IPS-18a (cell line): ENCODE data around the gene DCUN1D1.

Experiments
- H3K27ac ChIP-seq: one replicate; pipeline ENCODE4 v1.5.1; 2013; ENCODE audit warnings: low read length
- H3K27me3 ChIP-seq: one replicate; pipeline ENCODE4 v1.6.1; 2013; ENCODE audit warnings: mild to moderate bottlenecking, low read length; ENCODE audit not compliant: control insufficient read depth, insufficient read depth
- H3K36me3 ChIP-seq: one replicate; pipeline ENCODE4 v1.6.1; 2013; ENCODE audit warnings: low read depth, low read length; ENCODE audit not compliant: control insufficient read depth
- H3K4me1 ChIP-seq: one replicate; pipeline ENCODE4 v1.6.1; 2013; ENCODE audit warnings: low read depth, low read length; ENCODE audit not compliant: control insufficient read depth
- H3K4me3 ChIP-seq: one replicate; pipeline ENCODE4 v1.5.1; 2013; ENCODE audit warnings: low read length
- H3K9ac ChIP-seq: one replicate; pipeline ENCODE4 v1.6.1; 2013; ENCODE audit warnings: mild to moderate bottlenecking, low read length, moderate library complexity
- H3K9me3 ChIP-seq: one replicate; pipeline ENCODE4 v1.6.1; 2013; ENCODE audit warnings: low read depth, low read length; ENCODE audit not compliant: control insufficient read depth

The DCUN1D1 gene

GRCh38 chr3:182970811-182971418, 9.4 kb downstream of the DCUN1D1 start:
- H3K9me3 ChIP-seq, result no peaks in the 10 kb centered on the region
- no peak overlapping the region for H3K9ac ChIP-seq
- peaks cover 19% of the 10 kb centered on the region for H3K4me1 ChIP-seq
- no peaks in the 10 kb centered on the region for H3K36me3 ChIP-seq
- H3K27ac ChIP-seq, result no peak overlapping the region
- no peak overlapping the region for H3K4me3 ChIP-seq
- no peaks in the 10 kb centered on the region for H3K27me3 ChIP-seq

- Histone ChIP-seq H3K9ac (peak overlapping the region; percentile 28), H3K27me3 (no peaks in the 10 kb centered on the region), H3K4me1 (peaks cover 13% of the 10 kb centered on the region), H3K4me3 (no peak overlapping the region), H3K36me3 (no peaks in the 10 kb centered on the region), H3K27ac (no peak overlapping the region), H3K9me3 (no peaks in the 10 kb centered on the region)
Measured at GRCh38 chr3:182969853-182970252, 10.5 kb downstream of the DCUN1D1 start.

- no peak overlapping the region for H3K4me3 ChIP-seq
- no peaks in the 10 kb centered on the region for H3K9me3 ChIP-seq
- peaks cover 13% of the 10 kb centered on the region for H3K4me1 ChIP-seq
- no peaks in the 10 kb centered on the region for H3K27me3 ChIP-seq
- H3K36me3 ChIP-seq, result no peaks in the 10 kb centered on the region
- H3K9ac ChIP-seq, result peak overlapping the region; percentile 28
- H3K27ac ChIP-seq, result peak overlapping the region; percentile 32
Measured at GRCh38 chr3:182969277-182969676, 11.1 kb downstream of the DCUN1D1 start.

GRCh38 chr3:182967218-182968204, 12.8 kb downstream of the DCUN1D1 start:
- H3K27ac ChIP-seq, result no peak overlapping the region

GRCh38 chr3:182965861-182966366, 14.4 kb downstream of the DCUN1D1 start:
- H3K4me3 ChIP-seq, result no peak overlapping the region
- H3K36me3 ChIP-seq, result peaks cover 5% of the 10 kb centered on the region
- no peak overlapping the region for H3K27ac ChIP-seq
- H3K4me1 ChIP-seq, result peaks cover 13% of the 10 kb centered on the region
- no peaks in the 10 kb centered on the region for H3K9me3 ChIP-seq
- H3K9ac ChIP-seq, result no peak overlapping the region
- no peaks in the 10 kb centered on the region for H3K27me3 ChIP-seq

More at GRCh38 chr3:182967218-182968204, 12.8 kb downstream of the DCUN1D1 start:
- Histone ChIP-seq H3K4me3 (no peak overlapping the region), H3K36me3 (no peaks in the 10 kb centered on the region), H3K27me3 (no peaks in the 10 kb centered on the region), H3K9ac (no peak overlapping the region), H3K9me3 (no peaks in the 10 kb centered on the region), H3K4me1 (peaks cover 13% of the 10 kb centered on the region)

GRCh38 chr3:182964179-182964578, 16.2 kb downstream of the DCUN1D1 start:
- Histone ChIP-seq H3K9ac (no peak overlapping the region), H3K27ac (no peak overlapping the region), H3K4me3 (no peak overlapping the region), H3K9me3 (no peaks in the 10 kb centered on the region), H3K36me3 (peaks cover 11% of the 10 kb centered on the region), H3K4me1 (peaks cover 17% of the 10 kb centered on the region), H3K27me3 (no peaks in the 10 kb centered on the region)

GRCh38 chr3:182962166-182962565, 18.2 kb downstream of the DCUN1D1 start:
- Histone ChIP-seq H3K9ac (no peak overlapping the region), H3K9me3 (no peaks in the 10 kb centered on the region), H3K36me3 (peaks cover 19% of the 10 kb centered on the region), H3K27me3 (no peaks in the 10 kb centered on the region), H3K4me3 (no peak overlapping the region), H3K27ac (no peak overlapping the region), H3K4me1 (peaks cover 14% of the 10 kb centered on the region)

- H3K4me1 ChIP-seq, result peaks cover 14% of the 10 kb centered on the region
- peaks cover 24% of the 10 kb centered on the region for H3K36me3 ChIP-seq
- H3K27me3 ChIP-seq, result no peaks in the 10 kb centered on the region
- no peaks in the 10 kb centered on the region for H3K9me3 ChIP-seq
- no peak overlapping the region for H3K9ac ChIP-seq
- H3K27ac ChIP-seq, result no peak overlapping the region
- no peak overlapping the region for H3K4me3 ChIP-seq
Measured at GRCh38 chr3:182959474-182960350, 20.6 kb downstream of the DCUN1D1 start.

GRCh38 chr3:182957676-182958266, 22.6 kb downstream of the DCUN1D1 start:
- H3K9ac ChIP-seq, result no peak overlapping the region
- H3K9me3 ChIP-seq, result no peaks in the 10 kb centered on the region
- peaks cover 14% of the 10 kb centered on the region for H3K4me1 ChIP-seq
- H3K36me3 ChIP-seq, result peaks cover 24% of the 10 kb centered on the region
- no peak overlapping the region for H3K27ac ChIP-seq
- no peaks in the 10 kb centered on the region for H3K27me3 ChIP-seq
- no peak overlapping the region for H3K4me3 ChIP-seq

- Histone ChIP-seq H3K4me1 (peaks cover 14% of the 10 kb centered on the region), H3K27ac (no peak overlapping the region), H3K36me3 (peaks cover 24% of the 10 kb centered on the region), H3K27me3 (no peaks in the 10 kb centered on the region), H3K9ac (no peak overlapping the region), H3K4me3 (no peak overlapping the region), H3K9me3 (no peaks in the 10 kb centered on the region)
Measured at GRCh38 chr3:182957226-182957625, 23.1 kb downstream of the DCUN1D1 start.
